ENCODE results near the gene C19orf67. TPM values are rescaled to one million over a fixed set of nuclear protein-coding genes. Genes with fewer than 3 reads are reported as not detected.

Gene C19orf67
- total RNA-seq, 1 experiment from 2014 or later, result not detected

DNA sequence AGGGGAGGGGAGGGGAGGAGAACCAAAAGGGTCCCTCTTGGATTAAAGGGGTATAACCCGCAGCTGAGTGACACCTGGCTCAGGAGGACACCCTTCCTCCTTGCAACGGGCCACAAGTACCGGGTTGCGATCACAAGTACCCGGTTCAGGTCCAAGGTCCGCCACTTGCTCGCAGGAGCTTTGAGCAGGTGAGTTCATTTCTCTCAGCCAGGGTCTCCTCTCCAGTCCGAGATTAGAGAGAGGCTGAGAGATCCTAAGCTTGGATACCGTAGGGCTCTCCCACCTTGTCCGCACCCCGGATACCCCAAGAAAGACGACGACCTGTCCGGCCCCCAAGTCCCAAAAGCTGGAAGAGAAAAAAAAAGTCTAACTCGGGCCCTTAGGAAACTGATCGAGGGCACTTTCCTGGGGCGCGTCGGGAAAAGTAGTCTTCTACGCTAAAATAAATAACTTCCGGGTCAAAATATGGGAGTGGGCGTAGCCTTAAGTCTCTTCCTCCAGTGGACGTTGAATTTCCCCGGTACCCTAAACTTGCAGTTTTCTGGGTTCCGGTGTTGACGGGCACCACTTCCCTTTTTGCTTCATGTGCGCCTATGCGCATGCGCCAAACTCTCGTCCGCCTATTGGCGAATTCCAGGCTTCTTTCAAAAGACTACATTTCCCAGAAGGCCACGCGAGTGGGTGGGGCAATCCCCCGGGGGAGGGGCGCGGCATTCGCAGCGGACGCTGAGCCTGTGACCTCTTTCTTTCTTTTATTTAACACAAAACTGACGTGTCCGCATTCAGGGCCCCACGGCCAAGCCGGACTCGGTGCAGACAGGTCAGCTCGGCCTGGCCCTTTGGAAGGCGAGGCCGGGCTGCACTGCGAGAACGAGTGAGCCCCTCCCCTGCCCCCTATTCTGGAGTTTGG, 4.4 kb downstream of the C19orf67 start:
- peak overlapping the region; percentile 86 for H3K4me3 Mint-ChIP-seq (ENCODE audit: low read depth, unreplicated experiment)
- peak overlapping the region; percentile 87 for H3K27ac Mint-ChIP-seq (ENCODE audit: unreplicated experiment)
- CTCF ChIA-PET, result interaction anchor here (0.6 to 0.7 kb wide), 4 partner anchors 24 to 838 kb away, joined by 3 to 8 read pairs (median 4); no protein-coding TSS in a partner anchor
- TF ChIP-seq CTCF (IDR thresholded peaks at IDR 0.05; ENCODE audit: unreplicated experiment), result no peak
- no peaks in the 10 kb centered on the region for H3K4me1 Mint-ChIP-seq (ENCODE audit: low read depth, unreplicated experiment)
- intact Hi-C loops (cut with micrococcal nuclease; ENCODE audit: unreplicated experiment), result no loop called here
- no TSS peak for BruUV-seq (replicated peaks)
- H3K9me3 Mint-ChIP-seq (ENCODE audit: low read depth, unreplicated experiment), result no peaks in the 10 kb centered on the region
- H3K36me3 Mint-ChIP-seq (ENCODE audit: insufficient read depth, unreplicated experiment), result peaks cover 17% of the 10 kb centered on the region
- peak; percentile 95 for DNase-seq
- H3K27me3 Mint-ChIP-seq (ENCODE audit: unreplicated experiment), result no peaks in the 10 kb centered on the region

GRCh38 chr19:14078411-14078810, 7.2 kb downstream of the C19orf67 start:
- H3K4me1 Mint-ChIP-seq (ENCODE audit: low read depth, unreplicated experiment), result no peaks in the 10 kb centered on the region
- CTCF ChIA-PET, result interaction anchor here (0.7 kb wide), 1 partner anchor 21 kb away, joined by 4 read pairs; no protein-coding TSS in a partner anchor
- H3K9me3 Mint-ChIP-seq (ENCODE audit: low read depth, unreplicated experiment), result no peaks in the 10 kb centered on the region
- no peaks in the 10 kb centered on the region for H3K27me3 Mint-ChIP-seq (ENCODE audit: unreplicated experiment)
- H3K36me3 Mint-ChIP-seq (ENCODE audit: insufficient read depth, unreplicated experiment), result peaks cover 26% of the 10 kb centered on the region
- no peak overlapping the region for H3K27ac Mint-ChIP-seq (ENCODE audit: unreplicated experiment)
- DNase-seq, result no peak
- intact Hi-C loops (cut with micrococcal nuclease; ENCODE audit: unreplicated experiment), result no loop called here
- BruUV-seq (replicated peaks), result no TSS peak
- no peak overlapping the region for H3K4me3 Mint-ChIP-seq (ENCODE audit: low read depth, unreplicated experiment)
- TF ChIP-seq CTCF (IDR thresholded peaks at IDR 0.05; ENCODE audit: unreplicated experiment), result no peak

GRCh38 chr19:14073925-14074838, 11.4 kb downstream of the C19orf67 start:
- Mint-ChIP-seq H3K4me1 (ENCODE audit: low read depth, unreplicated experiment) (no peaks in the 10 kb centered on the region), H3K4me3 (ENCODE audit: low read depth, unreplicated experiment) (peak overlapping the region; percentile 92), H3K36me3 (ENCODE audit: insufficient read depth, unreplicated experiment) (peaks cover 27% of the 10 kb centered on the region), H3K27ac (ENCODE audit: unreplicated experiment) (peak overlapping the region; percentile 67), H3K9me3 (ENCODE audit: low read depth, unreplicated experiment) (no peaks in the 10 kb centered on the region), H3K27me3 (ENCODE audit: unreplicated experiment) (no peaks in the 10 kb centered on the region)
- TSS peak; percentile 47 for BruUV-seq (replicated peaks)
- DNase-seq, result peak; percentile 44
- no peak for TF ChIP-seq CTCF (IDR thresholded peaks at IDR 0.05; ENCODE audit: unreplicated experiment)
- CTCF ChIA-PET, result interaction anchor here (0.7 kb wide), 1 partner anchor 62 kb away, joined by 3 read pairs; the partner anchor contains the start of gene ASF1B
- intact Hi-C loops (cut with micrococcal nuclease; ENCODE audit: unreplicated experiment), result loop anchor here (2.0 kb wide), 1 partner anchor 193 kb away; no protein-coding TSS in a partner anchor

DNA sequence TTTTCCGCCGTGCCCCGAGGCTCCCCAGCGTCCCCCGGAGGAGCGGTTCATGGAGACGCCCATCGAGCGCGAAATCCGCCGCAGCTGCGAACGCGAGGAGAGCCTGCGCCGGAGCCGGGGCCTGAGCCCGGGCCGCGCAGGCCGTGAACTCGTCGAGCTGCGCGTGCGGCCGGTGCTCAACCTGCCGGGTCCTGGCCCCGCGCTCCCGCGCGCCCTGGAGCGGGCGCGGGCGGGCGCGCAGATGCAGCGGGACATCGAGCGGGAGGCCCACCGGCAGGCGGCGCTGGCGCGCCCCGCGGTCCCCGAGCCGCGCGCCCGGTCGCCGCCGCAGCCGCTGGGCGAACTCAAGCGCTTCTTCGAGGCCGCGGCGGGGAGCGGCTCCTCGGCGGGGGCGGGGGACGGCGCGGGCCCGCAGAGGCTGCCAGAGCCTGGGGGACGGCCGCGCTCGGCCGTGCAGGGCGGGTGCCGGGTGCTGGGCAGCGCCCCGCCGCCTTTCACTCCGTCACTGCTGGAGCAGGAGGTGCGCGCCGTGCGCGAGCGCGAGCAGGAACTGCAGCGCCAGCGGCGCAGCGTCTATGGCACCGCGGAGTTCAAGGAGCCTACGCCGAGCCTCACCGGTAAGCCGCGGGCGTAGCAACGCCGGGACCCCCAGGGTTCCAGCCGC, 12.2 kb downstream of the C19orf67 start:
- CTCF ChIA-PET, result interaction anchor here (0.7 kb wide), 1 partner anchor 63 kb away, joined by 3 read pairs; the partner anchor contains the start of gene ASF1B
- Mint-ChIP-seq H3K27ac (ENCODE audit: unreplicated experiment) (peak overlapping the region; percentile 67), H3K9me3 (ENCODE audit: low read depth, unreplicated experiment) (no peaks in the 10 kb centered on the region), H3K36me3 (ENCODE audit: insufficient read depth, unreplicated experiment) (peaks cover 27% of the 10 kb centered on the region), H3K27me3 (ENCODE audit: unreplicated experiment) (no peaks in the 10 kb centered on the region), H3K4me3 (ENCODE audit: low read depth, unreplicated experiment) (peak overlapping the region; percentile 92), H3K4me1 (ENCODE audit: low read depth, unreplicated experiment) (no peaks in the 10 kb centered on the region)
- BruUV-seq (replicated peaks), result no TSS peak
- intact Hi-C loops (cut with micrococcal nuclease; ENCODE audit: unreplicated experiment), result loop anchor here (2.0 kb wide), 1 partner anchor 193 kb away; no protein-coding TSS in a partner anchor
- TF ChIP-seq CTCF (IDR thresholded peaks at IDR 0.05; ENCODE audit: unreplicated experiment), result peak; percentile 35
- peak; percentile 78 for DNase-seq

Data from Calu3 (cell line).